NT2/D1 (cell line): ENCODE measurements around the gene RAB13.

Experiments used
- DNase-seq: peaks from one replicate; pipeline ENCODE4 v3.0.0-alpha.2; 2011; ENCODE audit warnings: low read depth, low spot score
- H3K27me3 ChIP-seq: 2 replicates; pipeline ENCODE4 v1.6.0; 2011; ENCODE audit warnings: mild to moderate bottlenecking; ENCODE audit not compliant: insufficient read length, insufficient read depth
- H3K36me3 ChIP-seq: 2 replicates; pipeline ENCODE4 v1.6.1; 2011; ENCODE audit warnings: mild to moderate bottlenecking, low read length, mixed read lengths; ENCODE audit not compliant: insufficient read depth, insufficient read length
- H3K4me1 ChIP-seq: 2 replicates; pipeline ENCODE4 v1.5.1; 2011; ENCODE audit not compliant: insufficient read depth, insufficient read length
- H3K4me3 ChIP-seq: 2 replicates; pipeline ENCODE4 v1.5.1; 2011; ENCODE audit warnings: low read depth; ENCODE audit not compliant: insufficient read length
- H3K9ac ChIP-seq: 2 replicates; pipeline ENCODE4 v1.6.0; 2011; ENCODE audit warnings: low read depth; ENCODE audit not compliant: insufficient read length
- H3K9me3 ChIP-seq: 2 replicates; pipeline ENCODE4 v1.5.1; 2011; ENCODE audit warnings: mild to moderate bottlenecking, low read length; ENCODE audit not compliant: insufficient read depth
- SUZ12 ChIP-seq: IDR thresholded peaks from 2 replicates; pipeline ENCODE4 v1.6.1; 2011; ENCODE audit not compliant: insufficient read length, insufficient read depth; ENCODE audit errors: extremely low read depth
- YY1 ChIP-seq: IDR thresholded peaks from 2 replicates; pipeline ENCODE4 v1.6.1; 2011; ENCODE audit not compliant: insufficient read length, insufficient read depth
- ZNF274 ChIP-seq: IDR thresholded peaks from 2 replicates; pipeline ENCODE4 v1.6.1; 2011; ENCODE audit warnings: mild to moderate bottlenecking, low read depth, low read length

Gene RAB13

DNA sequence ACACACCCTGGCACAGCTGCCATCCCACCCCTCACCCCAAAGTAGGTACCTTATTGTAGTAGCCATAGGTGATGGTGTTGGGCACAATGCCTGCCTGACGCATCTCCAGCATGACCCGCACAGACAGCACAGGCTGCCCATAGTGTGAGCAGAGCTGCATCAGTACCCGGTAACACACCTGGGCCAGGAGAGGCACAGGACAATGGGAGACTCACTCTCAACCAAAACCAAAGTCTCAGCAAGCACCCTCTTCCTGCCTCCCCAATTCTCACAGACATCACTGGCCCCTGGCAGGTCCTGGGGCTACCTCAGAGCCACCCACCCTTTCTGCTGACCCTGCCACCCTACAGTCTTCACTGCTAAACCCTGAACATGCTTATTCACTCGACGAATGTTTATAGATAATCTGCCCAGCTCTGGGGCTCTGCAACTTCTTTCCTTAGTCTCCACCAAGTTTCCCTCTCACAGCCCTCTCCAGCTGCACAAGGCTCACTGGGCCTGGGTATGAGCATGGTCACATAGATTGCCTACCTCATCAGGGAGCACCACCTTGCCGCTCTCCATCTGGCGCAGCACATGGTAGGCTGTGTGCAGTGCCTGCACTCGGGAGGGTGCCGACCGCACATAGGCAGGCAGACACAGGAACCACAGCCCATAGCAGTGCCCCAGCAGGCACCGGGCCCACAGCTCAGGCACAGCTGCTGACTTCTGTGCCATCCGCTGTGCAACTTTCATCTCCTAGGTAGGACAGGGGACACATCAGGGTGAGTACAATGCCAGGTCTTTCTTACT, 49.9 kb downstream of the RAB13 start:
- Histone ChIP-seq H3K27me3 (no peaks in the 10 kb centered on the region), H3K9ac (no peak overlapping the region)
- TF ChIP-seq YY1 (no peak), ZNF274 (no peak), SUZ12 (no peak)

DNA sequence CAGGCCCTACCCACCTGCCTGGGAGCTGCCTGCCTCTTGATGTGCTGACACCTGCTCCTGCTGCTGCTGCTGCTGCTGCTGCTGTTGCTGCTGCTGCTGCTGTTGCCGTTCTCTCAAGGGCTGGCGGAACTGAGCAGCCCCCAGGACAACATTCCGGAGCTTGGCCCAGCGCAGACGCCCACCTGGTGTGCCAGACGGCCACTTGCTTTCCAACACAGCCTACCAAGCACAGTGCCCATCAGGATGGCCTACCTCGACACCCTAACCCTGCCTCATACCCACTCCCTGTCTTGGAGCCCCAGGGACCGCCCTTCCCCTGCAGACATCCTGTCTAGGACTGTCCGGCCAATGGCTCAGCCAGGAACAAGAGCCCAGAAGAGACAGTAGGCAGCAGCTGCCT, 51.4 kb downstream of the RAB13 start:
- TF ChIP-seq YY1 (no peak), ZNF274 (no peak), SUZ12 (no peak)
- peaks cover 87% of the 10 kb centered on the region for H3K36me3 ChIP-seq
- H3K9ac ChIP-seq = no peak overlapping the region
- H3K27me3 ChIP-seq = no peaks in the 10 kb centered on the region
- H3K9me3 ChIP-seq = no peaks in the 10 kb centered on the region
- DNase-seq = no peak
- H3K4me1 ChIP-seq = no peaks in the 10 kb centered on the region
- no peak overlapping the region for H3K4me3 ChIP-seq

More for the DNA sequence above, 49.9 kb downstream of the RAB13 start:
- H3K4me1 ChIP-seq = no peaks in the 10 kb centered on the region
- H3K9me3 ChIP-seq = no peaks in the 10 kb centered on the region
- H3K36me3 ChIP-seq = peaks cover 87% of the 10 kb centered on the region
- H3K4me3 ChIP-seq = no peak overlapping the region
- DNase-seq = no peak

DNA sequence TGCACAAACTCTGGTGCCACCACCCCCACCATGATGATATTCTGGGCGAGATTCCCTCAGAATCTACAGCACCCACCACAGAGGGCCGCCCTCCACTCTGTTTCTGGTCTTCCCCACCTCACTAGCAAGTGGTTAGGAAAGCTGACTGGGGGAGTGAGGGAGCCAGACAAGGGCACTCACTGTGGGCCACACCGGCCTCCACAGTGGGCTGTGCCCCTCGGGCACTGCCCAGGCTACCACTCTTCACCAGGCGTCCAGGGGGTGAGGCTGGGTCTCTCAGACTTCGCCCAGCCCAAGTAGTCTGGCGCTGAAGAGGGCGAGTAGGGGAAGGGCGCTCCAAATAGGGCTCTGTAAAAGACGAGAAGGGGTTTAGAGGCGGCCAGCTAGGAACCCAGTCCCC, 52.2 kb downstream of the RAB13 start:
- TF ChIP-seq YY1 = no peak
- TF ChIP-seq SUZ12 = no peak
- TF ChIP-seq ZNF274 = no peak
- peaks cover 87% of the 10 kb centered on the region for H3K36me3 ChIP-seq

DNA sequence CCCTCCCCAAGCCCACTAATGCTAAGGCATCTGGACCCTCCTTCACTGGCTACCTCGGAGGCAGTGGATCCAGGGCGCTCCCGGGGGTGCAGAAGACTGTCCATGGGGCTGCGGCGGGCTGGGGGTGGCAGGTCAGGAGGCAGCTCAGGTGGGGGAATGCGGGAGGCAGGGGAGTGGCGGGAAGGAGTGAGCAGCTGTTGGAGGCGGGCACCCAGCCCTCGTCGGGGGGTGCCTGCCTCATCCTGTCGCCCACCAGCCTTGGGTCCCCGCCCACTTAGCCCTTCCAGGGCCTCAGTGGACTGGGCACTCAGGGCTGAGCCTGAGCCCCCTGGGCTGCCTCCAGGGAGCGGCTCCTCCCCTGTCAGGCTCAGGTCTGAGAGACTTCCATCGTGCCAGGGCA, 52.7 kb downstream of the RAB13 start:
- peaks cover 3% of the 10 kb centered on the region for H3K4me1 ChIP-seq
- TF ChIP-seq ZNF274 (no peak), YY1 (no peak), SUZ12 (no peak)
- no peaks in the 10 kb centered on the region for H3K27me3 ChIP-seq
- no peak overlapping the region for H3K9ac ChIP-seq
- DNase-seq = no peak
- no peak overlapping the region for H3K4me3 ChIP-seq
- peaks cover 85% of the 10 kb centered on the region for H3K36me3 ChIP-seq
- H3K9me3 ChIP-seq = no peaks in the 10 kb centered on the region

More for the DNA sequence above, 52.2 kb downstream of the RAB13 start:
- Histone ChIP-seq H3K9me3 (no peaks in the 10 kb centered on the region), H3K27me3 (no peaks in the 10 kb centered on the region), H3K4me3 (no peak overlapping the region), H3K9ac (no peak overlapping the region), H3K4me1 (peaks cover 2% of the 10 kb centered on the region)
- no peak for DNase-seq

DNA sequence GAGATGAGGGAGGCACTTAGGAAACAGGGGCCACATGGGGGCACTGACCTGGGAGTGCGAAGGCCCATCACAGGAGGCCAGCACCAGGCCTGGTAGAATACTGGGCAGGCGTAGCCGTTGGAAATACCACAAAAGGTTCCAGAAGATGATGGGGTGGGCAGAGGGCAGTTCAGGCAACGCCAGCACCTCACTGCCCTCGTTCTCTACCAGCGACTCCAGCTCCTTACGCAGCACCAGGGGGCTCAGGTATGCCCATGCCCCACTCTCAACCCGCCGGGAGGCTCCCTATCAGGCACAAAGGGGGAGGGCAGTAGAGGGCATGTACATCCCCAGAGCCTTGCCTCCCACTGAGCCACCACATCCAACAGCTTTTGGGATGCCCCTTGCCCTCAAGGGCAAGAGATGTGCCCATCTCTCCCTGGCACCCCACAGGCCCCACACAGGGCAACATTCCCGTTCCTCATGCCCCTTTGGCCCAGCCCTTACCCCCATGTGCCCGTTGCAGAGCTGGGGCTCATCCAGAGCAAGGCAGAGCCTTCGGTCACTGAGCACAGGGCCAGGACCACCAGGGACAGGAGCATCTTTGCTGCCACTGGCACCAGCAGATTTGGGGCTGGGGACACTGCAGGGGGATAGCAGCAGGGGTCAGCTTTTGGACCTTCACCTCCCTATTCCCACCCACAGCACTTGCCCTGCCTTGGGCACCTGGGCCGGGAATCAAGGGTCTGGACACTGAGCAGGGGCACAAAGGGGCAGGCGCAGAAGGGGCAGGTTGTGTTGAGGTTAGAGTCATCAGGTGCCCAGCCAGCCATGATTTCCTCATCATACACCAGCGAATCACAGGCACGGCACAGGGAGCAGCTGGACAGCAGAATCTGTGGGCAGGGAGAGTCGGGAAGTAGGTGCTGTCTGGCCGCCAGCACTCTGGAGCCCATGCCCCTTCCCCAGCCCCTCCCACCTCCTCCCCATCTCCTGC, 53.7 kb downstream of the RAB13 start:
- H3K9me3 ChIP-seq = no peaks in the 10 kb centered on the region
- peaks cover 79% of the 10 kb centered on the region for H3K36me3 ChIP-seq
- TF ChIP-seq ZNF274 = no peak
- no peak for TF ChIP-seq SUZ12
- no peak for TF ChIP-seq YY1
- no peaks in the 10 kb centered on the region for H3K27me3 ChIP-seq
- H3K4me3 ChIP-seq = no peak overlapping the region
- DNase-seq = no peak
- no peak overlapping the region for H3K9ac ChIP-seq
- peaks cover 3% of the 10 kb centered on the region for H3K4me1 ChIP-seq
